ENCODE data around the gene GRK5.

DNA sequence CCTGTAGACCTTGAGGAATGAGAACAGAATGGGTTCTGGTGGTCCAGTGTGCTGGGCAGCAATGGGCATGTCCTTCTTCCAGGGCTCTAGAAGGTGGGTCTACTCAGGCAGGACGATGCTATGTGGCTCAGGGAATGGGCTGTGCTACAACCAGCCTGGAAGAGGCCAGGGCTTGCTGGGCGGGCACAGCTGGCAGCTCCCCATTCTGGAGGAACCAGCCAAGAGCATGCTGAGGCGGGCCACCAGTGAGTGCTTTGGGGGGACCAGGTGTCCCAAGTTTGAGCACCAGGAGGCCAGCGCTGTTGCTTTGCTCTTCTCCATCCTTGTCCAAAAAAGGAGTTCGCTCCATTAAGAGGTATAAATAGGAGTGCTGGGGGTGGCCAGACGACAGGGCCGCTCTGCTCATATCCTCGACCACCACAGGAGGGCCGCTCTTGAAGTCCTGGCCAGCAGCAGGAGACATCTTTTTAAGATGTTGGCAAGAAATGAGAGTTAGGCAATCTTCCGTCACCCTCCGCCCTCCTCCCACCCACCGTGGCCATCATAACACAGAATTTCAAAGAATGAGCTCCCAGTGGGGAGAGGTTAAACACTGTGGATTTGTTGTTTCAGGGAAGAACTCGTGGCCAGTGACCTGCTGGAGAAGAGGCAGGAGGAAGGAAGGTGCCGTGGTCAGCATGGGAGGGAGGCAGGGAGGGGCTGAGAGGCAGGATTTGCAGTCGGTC is 141.3 kb downstream of the GRK5 start:
- no peak for TF ChIP-seq EZH2phosphoT487 (IDR thresholded peaks at IDR 0.05; ENCODE audit: borderline replicate concordance, low read length)
- TF ChIP-seq CTCF (IDR thresholded peaks at IDR 0.05; ENCODE audit: low read depth, low read length, poor library complexity, severe bottlenecking): no peak
